CD8-positive, alpha-beta memory T cell (primary cell): ENCODE results near the gene SLC2A13. TPM values are rescaled to one million over a fixed set of nuclear protein-coding genes. Genes with fewer than 3 reads are reported as not detected.
A peak's percentile ranks its signal among the peaks of the same experiment; 100 is the strongest.

ENCODE experiments used
- CTCF ChIA-PET: fragments of 350-600 bp; sonication (Branson Sonifier 250); formaldehyde crosslinking; loops from one replicate; lab custom pipeline; 2021; ENCODE audit warnings: antibody characterized with exemption; lab: Charles Lee
- POLR2A ChIA-PET: fragments of 350-600 bp; sonication (Branson Sonifier 250); formaldehyde crosslinking; loops from one replicate; lab custom pipeline; 2021; ENCODE audit warnings: antibody characterized with exemption; lab: Charles Lee
- DNase-seq, 5 donors: peaks; one replicate each; pipeline versions ENCODE4 v3.0.0 to v3.0.0-alpha.2; 2020 to 2022; ENCODE audit warnings: mixed read lengths in 1 of 5
- H3K27ac ChIP-seq: one replicate; pipeline ENCODE4 v1.7.0; 2013; ENCODE audit warnings: low read depth, mild to moderate bottlenecking, low read length, moderate library complexity
- H3K27me3 ChIP-seq: 2 replicates; pipeline ENCODE4 v1.7.0; 2013; ENCODE audit warnings: low read length, mild to moderate bottlenecking; ENCODE audit not compliant: insufficient read depth, poor library complexity, severe bottlenecking
- H3K36me3 ChIP-seq: 2 replicates; pipeline ENCODE4 v1.7.0; 2013; ENCODE audit warnings: mild to moderate bottlenecking, low read length, moderate library complexity; ENCODE audit not compliant: insufficient read depth
- H3K4me1 ChIP-seq: 2 replicates; pipeline ENCODE4 v1.7.0; 2013; ENCODE audit warnings: mild to moderate bottlenecking, low read length, moderate library complexity; ENCODE audit not compliant: insufficient read depth
- H3K4me3 ChIP-seq: 2 replicates; pipeline ENCODE4 v1.7.0; 2013; ENCODE audit warnings: mild to moderate bottlenecking, low read length
- H3K9me3 ChIP-seq: 2 replicates; pipeline ENCODE4 v1.7.0; 2013; ENCODE audit warnings: mild to moderate bottlenecking, low read length
- H3K27ac Mint-ChIP-seq, 8 donors: one replicate each; pipeline ENCODE4 v1.8.0; 2020 to 2021; ENCODE audit warnings: mixed read lengths in 8 of 8, mild to moderate bottlenecking in 6 of 8, inconsistent platforms in 3 of 8, moderate library complexity in 3 of 8
- H3K27me3 Mint-ChIP-seq, 2 donors: one replicate each; pipeline ENCODE4 v1.8.0; 2020 to 2021; ENCODE audit warnings: mixed read lengths in 2 of 2, mild to moderate bottlenecking in 1 of 2, moderate library complexity in 1 of 2
- H3K36me3 Mint-ChIP-seq, 3 donors: one replicate each; pipeline ENCODE4 v1.8.0; 2020 to 2021; ENCODE audit warnings: mixed read lengths in 3 of 3, inconsistent platforms in 1 of 3, mild to moderate bottlenecking in 1 of 3
- H3K4me1 Mint-ChIP-seq, 3 donors: one replicate each; pipeline ENCODE4 v1.8.0; 2020 to 2021; ENCODE audit warnings: mixed read lengths in 3 of 3, inconsistent platforms in 1 of 3, mild to moderate bottlenecking in 1 of 3
- H3K4me3 Mint-ChIP-seq, 7 donors: one replicate each; pipeline ENCODE4 v1.8.0; 2020 to 2021; ENCODE audit warnings: mixed read lengths in 7 of 7, mild to moderate bottlenecking in 6 of 7, moderate library complexity in 4 of 7, inconsistent platforms in 2 of 7
- H3K9me3 Mint-ChIP-seq, 5 donors: one replicate each; pipeline ENCODE4 v1.8.0; 2020 to 2022; ENCODE audit warnings: mixed read lengths in 5 of 5, mild to moderate bottlenecking in 3 of 5, moderate library complexity in 2 of 5, inconsistent platforms in 1 of 5
- polyA plus RNA-seq: library from polyadenylated mRNA; unstranded; fragments of 300-500 nt; fragmentation: Illumina TruSeq; gene quantifications from one replicate; pipeline ENCODE4 v1.2.3, GENCODE V29; 2021
- total RNA-seq, 2 experiments: library from RNA; stranded (reverse); gene quantifications; one replicate each; pipeline ENCODE4 v1.2.3, GENCODE V29; 2021

The SLC2A13 gene
- total and polyA plus RNA-seq, 3 experiments from 2014 or later: 2.1 to 6.5 (median 6.3) TPM

DNA sequence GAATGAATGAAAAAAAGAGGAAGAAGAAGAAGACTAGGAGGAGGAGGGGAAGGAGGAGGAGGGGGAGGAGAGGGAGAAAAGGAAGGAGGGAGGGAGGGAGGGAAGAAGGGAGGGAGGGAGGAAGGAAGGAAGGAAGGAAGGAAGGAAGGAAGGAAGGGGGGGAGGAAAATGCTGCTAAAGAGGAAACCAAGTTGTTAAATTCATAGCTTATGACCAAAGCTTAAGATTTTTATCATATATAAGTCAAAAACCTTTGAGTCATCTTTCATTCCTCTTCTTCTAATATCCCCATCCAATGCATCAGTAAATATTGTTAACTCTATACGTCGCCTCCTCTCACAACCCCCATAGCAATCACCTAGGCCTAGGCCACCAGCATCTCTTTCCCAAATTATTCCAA, 117.3 kb downstream of the SLC2A13 start:
- Mint-ChIP-seq H3K9me3 (no peaks in the 10 kb centered on the region), H3K27me3 (no peaks in the 10 kb centered on the region), H3K4me1 (peaks cover 3 to 14% (median 7%) of the 10 kb centered on the region in 3 donors), H3K27ac (peak overlapping the region in 3 of 8 donors; percentile 26 to 79 (median 69)), H3K36me3 (no peaks in the 10 kb centered on the region), H3K4me3 (no peak overlapping the region)
- no peak for DNase-seq
- H3K27ac ChIP-seq: no peak overlapping the region
- ChIA-PET POLR2A (no interaction called here), CTCF (no interaction called here)
- H3K27me3 ChIP-seq: no peaks in the 10 kb centered on the region
- no peak overlapping the region for H3K4me3 ChIP-seq
- H3K9me3 ChIP-seq: no peaks in the 10 kb centered on the region
- H3K4me1 ChIP-seq: no peaks in the 10 kb centered on the region
- H3K36me3 ChIP-seq: no peaks in the 10 kb centered on the region

DNA sequence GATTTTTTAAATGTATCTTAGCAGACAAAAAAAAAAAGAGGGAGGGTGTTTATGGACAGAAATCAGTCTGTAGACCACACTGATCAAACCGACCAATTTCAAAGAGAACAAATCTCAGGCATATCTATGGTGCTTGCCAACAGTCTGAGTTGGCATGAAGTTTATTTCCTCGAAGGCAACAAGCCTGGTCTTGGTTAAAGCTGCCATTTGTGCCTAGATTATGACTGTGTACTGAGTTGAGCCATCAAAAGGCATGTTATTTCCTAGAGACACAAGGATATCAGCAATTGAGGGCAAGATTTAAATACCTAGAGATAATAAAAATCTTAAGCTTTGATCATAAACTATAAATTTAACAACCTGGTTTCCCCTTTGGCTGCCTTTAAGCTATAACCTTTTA, 119.2 kb downstream of the SLC2A13 start:
- H3K4me1 ChIP-seq: no peaks in the 10 kb centered on the region
- ChIA-PET POLR2A (no interaction called here), CTCF (interaction anchor here (1.5 kb wide), 1 partner anchor 25 kb away, joined by 6 read pairs; no protein-coding TSS in a partner anchor)
- no peaks in the 10 kb centered on the region for H3K36me3 ChIP-seq
- H3K27ac Mint-ChIP-seq: no peak overlapping the region
- no peaks in the 10 kb centered on the region for H3K9me3 ChIP-seq
- H3K36me3 Mint-ChIP-seq: no peaks in the 10 kb centered on the region
- no peak overlapping the region for H3K4me3 ChIP-seq
- no peaks in the 10 kb centered on the region for H3K27me3 ChIP-seq
- DNase-seq: no peak
- H3K27ac ChIP-seq: no peak overlapping the region
- H3K4me1 Mint-ChIP-seq: peaks cover 3 to 14% (median 7%) of the 10 kb centered on the region in 3 donors
- no peak overlapping the region for H3K4me3 Mint-ChIP-seq
- no peaks in the 10 kb centered on the region for H3K27me3 Mint-ChIP-seq
- no peaks in the 10 kb centered on the region for H3K9me3 Mint-ChIP-seq

DNA sequence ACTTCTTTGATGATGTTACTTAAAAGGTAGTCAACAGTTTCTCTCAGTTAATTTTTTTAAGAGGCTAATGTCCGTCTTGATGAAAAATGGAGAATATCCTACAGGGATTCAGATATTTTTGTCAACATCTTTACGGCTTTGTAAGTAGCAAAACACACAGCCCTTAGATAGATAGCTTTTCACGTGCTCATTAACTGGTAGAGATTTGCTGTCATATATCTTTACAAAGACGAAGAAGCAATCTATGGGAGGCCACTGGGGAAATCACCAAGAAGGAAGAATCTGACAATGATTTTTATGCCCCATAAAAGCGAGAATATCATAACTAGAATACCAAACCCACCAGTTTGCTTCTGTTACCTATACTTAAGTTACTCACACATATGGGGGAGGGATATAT, 121.2 kb downstream of the SLC2A13 start:
- CTCF ChIA-PET: no interaction called here
- H3K27ac Mint-ChIP-seq: no peak overlapping the region

DNA sequence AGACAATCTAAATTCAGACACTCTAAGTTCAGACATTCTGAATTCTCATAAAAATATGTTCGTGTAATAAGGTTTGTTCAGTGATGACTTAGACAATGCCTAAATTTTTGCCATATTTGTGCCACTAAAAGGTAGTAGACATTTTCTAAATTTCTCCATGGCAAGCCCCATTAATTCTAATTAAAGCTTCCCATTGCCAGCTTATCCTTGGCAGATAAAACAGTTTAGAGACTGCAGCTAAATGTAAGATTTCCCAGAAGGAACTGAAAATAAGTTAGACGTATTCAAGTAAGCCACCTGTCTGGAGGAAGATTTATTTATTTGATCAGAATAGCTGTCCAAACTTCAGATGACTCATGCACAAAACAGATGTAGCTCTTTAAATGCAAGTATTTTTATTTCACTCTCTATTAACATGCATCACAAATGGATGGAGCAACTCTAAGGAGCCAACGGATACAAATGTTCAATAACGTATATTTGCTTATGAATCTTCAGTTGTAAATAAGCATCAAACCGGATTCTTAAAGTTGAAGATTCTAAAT, 130.4 kb downstream of the SLC2A13 start:
- H3K4me3 ChIP-seq: no peak overlapping the region
- H3K27ac ChIP-seq: no peak overlapping the region
- H3K9me3 ChIP-seq: no peaks in the 10 kb centered on the region
- Mint-ChIP-seq H3K27me3 (no peaks in the 10 kb centered on the region), H3K27ac (no peak overlapping the region), H3K4me3 (no peak overlapping the region), H3K4me1 (no peaks in the 10 kb centered on the region), H3K36me3 (peaks cover 0 to 21% (median 7%) of the 10 kb centered on the region in 3 donors), H3K9me3 (peaks cover 0 to 13% (median 2%) of the 10 kb centered on the region in 5 donors)
- CTCF ChIA-PET: interaction anchor here (0.8 to 1.0 kb wide), 2 partner anchors 15 to 36 kb away, joined by 3 to 4 read pairs; no protein-coding TSS in a partner anchor
- H3K36me3 ChIP-seq: no peaks in the 10 kb centered on the region
- no peak for DNase-seq
- no peaks in the 10 kb centered on the region for H3K4me1 ChIP-seq
- POLR2A ChIA-PET: no interaction called here
- no peaks in the 10 kb centered on the region for H3K27me3 ChIP-seq

More for the DNA sequence above, 121.2 kb downstream of the SLC2A13 start:
- Mint-ChIP-seq H3K4me3 (no peak overlapping the region), H3K4me1 (peaks cover 0 to 14% (median 7%) of the 10 kb centered on the region in 3 donors), H3K9me3 (peaks cover 0 to 1% (median 0%) of the 10 kb centered on the region in 5 donors), H3K27me3 (no peaks in the 10 kb centered on the region), H3K36me3 (no peaks in the 10 kb centered on the region)
- Histone ChIP-seq H3K27ac (no peak overlapping the region), H3K36me3 (no peaks in the 10 kb centered on the region), H3K27me3 (no peaks in the 10 kb centered on the region), H3K4me3 (no peak overlapping the region), H3K9me3 (no peaks in the 10 kb centered on the region), H3K4me1 (no peaks in the 10 kb centered on the region)
- POLR2A ChIA-PET: no interaction called here
- no peak for DNase-seq

DNA sequence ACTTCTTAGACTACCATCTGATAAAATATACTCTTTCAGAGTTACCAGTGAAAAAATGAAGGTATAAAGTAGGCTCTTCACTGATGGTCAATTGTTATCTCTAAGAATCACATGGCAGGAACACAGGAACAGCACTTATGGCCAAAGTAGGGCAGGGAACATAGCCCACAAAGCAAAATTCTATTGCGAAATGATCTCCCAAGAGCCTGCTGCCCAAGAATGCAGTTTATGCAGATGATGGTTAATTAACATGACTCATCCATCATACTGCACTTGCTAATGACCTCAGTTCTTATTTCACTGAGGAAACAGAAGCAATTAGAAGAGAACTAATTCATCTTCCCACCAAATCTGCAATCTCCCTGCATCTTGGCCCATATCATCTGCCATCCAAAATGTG, 133.8 kb downstream of the SLC2A13 start:
- peaks cover 0 to 25% (median 8%) of the 10 kb centered on the region in 3 donors for H3K36me3 Mint-ChIP-seq
- CTCF ChIA-PET: no interaction called here

DNA sequence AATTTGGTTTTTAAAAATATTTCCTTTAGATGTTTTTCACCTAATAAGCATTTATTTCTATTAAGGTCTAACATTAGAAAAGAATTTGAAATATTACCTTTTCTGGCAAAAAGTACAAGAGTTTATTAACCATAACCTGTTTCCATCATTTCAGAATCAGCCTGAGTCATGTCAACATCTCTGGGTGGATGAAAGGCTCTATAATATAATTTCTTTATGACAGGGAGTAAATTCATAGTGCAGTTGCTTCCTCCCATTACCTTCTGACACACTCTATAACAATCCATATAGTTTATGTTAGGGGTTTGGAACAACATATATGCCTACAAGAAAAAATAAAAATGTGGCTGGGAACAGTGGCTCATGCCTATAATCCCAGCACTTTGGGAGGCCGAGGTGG, 134.5 kb downstream of the SLC2A13 start:
- no peak overlapping the region for H3K27ac ChIP-seq
- H3K4me1 Mint-ChIP-seq: no peaks in the 10 kb centered on the region

More for the DNA sequence above, 133.8 kb downstream of the SLC2A13 start:
- Histone ChIP-seq H3K27me3 (no peaks in the 10 kb centered on the region), H3K4me1 (no peaks in the 10 kb centered on the region), H3K36me3 (no peaks in the 10 kb centered on the region), H3K4me3 (no peak overlapping the region), H3K27ac (no peak overlapping the region), H3K9me3 (no peaks in the 10 kb centered on the region)
- peaks cover 0 to 1% of the 10 kb centered on the region in 2 donors for H3K27me3 Mint-ChIP-seq
- no peak for DNase-seq
- H3K4me3 Mint-ChIP-seq: no peak overlapping the region
- POLR2A ChIA-PET: no interaction called here
- peaks cover 0 to 17% (median 5%) of the 10 kb centered on the region in 5 donors for H3K9me3 Mint-ChIP-seq
- no peaks in the 10 kb centered on the region for H3K4me1 Mint-ChIP-seq
- no peak overlapping the region for H3K27ac Mint-ChIP-seq

DNA sequence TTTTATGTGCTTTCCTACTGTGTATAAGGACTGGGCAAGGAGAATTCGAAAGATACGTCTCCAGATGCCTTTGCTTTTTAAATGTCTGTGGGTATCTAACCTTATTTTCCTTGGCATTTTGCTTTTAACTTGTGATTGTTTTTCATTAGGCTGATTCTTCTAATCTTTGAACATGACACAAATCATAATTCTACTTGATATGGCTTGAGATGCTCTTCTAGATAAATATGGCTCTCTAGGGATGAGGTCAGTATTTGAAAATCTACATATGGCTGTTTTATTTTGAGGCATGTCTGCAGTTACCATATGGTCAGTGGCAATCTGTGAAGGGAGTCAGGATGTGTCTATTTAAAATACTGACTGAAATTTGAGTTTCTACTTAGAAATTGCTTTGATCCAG, 139.2 kb downstream of the SLC2A13 start:
- H3K27me3 Mint-ChIP-seq: peaks cover 0 to 1% of the 10 kb centered on the region in 2 donors

More for the DNA sequence above, 134.5 kb downstream of the SLC2A13 start:
- Histone ChIP-seq H3K9me3 (no peaks in the 10 kb centered on the region), H3K4me3 (no peak overlapping the region), H3K4me1 (no peaks in the 10 kb centered on the region), H3K27me3 (no peaks in the 10 kb centered on the region), H3K36me3 (no peaks in the 10 kb centered on the region)
- CTCF ChIA-PET: no interaction called here
- POLR2A ChIA-PET: no interaction called here
- peaks cover 0 to 1% of the 10 kb centered on the region in 2 donors for H3K27me3 Mint-ChIP-seq
- no peak overlapping the region for H3K27ac Mint-ChIP-seq
- no peak overlapping the region for H3K4me3 Mint-ChIP-seq
- H3K36me3 Mint-ChIP-seq: peaks cover 0 to 18% (median 7%) of the 10 kb centered on the region in 3 donors
- peaks cover 0 to 14% (median 5%) of the 10 kb centered on the region in 5 donors for H3K9me3 Mint-ChIP-seq
- DNase-seq: no peak

DNA sequence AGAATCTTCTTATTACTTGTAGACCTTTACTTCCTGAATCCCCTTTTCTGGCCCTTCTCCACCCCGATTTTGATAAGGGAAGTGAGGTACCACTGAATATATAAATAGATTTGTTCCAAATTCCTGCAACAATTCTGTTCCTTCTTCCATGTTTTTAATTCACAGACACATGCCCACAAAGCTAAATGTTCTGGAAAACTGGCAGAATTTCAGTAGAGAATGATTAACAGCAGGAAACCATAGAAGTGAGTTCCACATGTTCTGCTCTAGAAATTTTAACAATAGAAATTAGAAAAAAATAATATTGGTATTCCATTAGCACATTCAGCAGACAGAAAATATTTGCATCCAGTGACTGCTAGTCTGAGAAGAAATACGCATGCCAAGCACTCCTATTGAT, 139.6 kb downstream of the SLC2A13 start:
- no peak overlapping the region for H3K4me3 Mint-ChIP-seq
- H3K4me1 ChIP-seq: no peaks in the 10 kb centered on the region
- CTCF ChIA-PET: no interaction called here
- no peak overlapping the region for H3K27ac ChIP-seq
- H3K27me3 ChIP-seq: no peaks in the 10 kb centered on the region
- POLR2A ChIA-PET: no interaction called here
- H3K4me3 ChIP-seq: no peak overlapping the region
- no peak for DNase-seq
- H3K9me3 ChIP-seq: no peaks in the 10 kb centered on the region
- peaks cover 0 to 14% (median 5%) of the 10 kb centered on the region in 5 donors for H3K9me3 Mint-ChIP-seq
- H3K36me3 ChIP-seq: no peaks in the 10 kb centered on the region
- peaks cover 0 to 1% of the 10 kb centered on the region in 2 donors for H3K27me3 Mint-ChIP-seq
- H3K4me1 Mint-ChIP-seq: no peaks in the 10 kb centered on the region
- no peak overlapping the region for H3K27ac Mint-ChIP-seq
- peaks cover 0 to 8% (median 4%) of the 10 kb centered on the region in 3 donors for H3K36me3 Mint-ChIP-seq

More for the DNA sequence above, 139.2 kb downstream of the SLC2A13 start:
- POLR2A ChIA-PET: no interaction called here
- no peak for DNase-seq
- Mint-ChIP-seq H3K27ac (peak overlapping the region in 1 of 8 donors; percentile 4), H3K36me3 (peaks cover 0 to 8% (median 4%) of the 10 kb centered on the region in 3 donors), H3K9me3 (peaks cover 0 to 14% (median 5%) of the 10 kb centered on the region in 5 donors), H3K4me1 (no peaks in the 10 kb centered on the region), H3K4me3 (no peak overlapping the region)
- CTCF ChIA-PET: no interaction called here
- Histone ChIP-seq H3K27ac (no peak overlapping the region), H3K36me3 (no peaks in the 10 kb centered on the region), H3K27me3 (no peaks in the 10 kb centered on the region), H3K9me3 (no peaks in the 10 kb centered on the region), H3K4me3 (no peak overlapping the region), H3K4me1 (no peaks in the 10 kb centered on the region)
